Colon (tissue), 2 donors: ENCODE measurements around the gene KIAA1755.
"Not testable (repeated sequence)": the region's sequence is repeated elsewhere in the genome, so short reads cannot be mapped to it uniquely, and the experiment has no call there.

Experiments
- FAIRE-seq: peaks from 2 replicates; lab custom pipeline; 2012; peaks lifted over from hg19 to GRCh38; lab: Jason Lieb, UNC
- donor health status: control.
- donor health status: control.

KIAA1755 gene

GRCh38 chr20:38266426-38266825 lies 5.9 kb upstream of the KIAA1755 start:
- no peak for FAIRE-seq

- no peak for FAIRE-seq
These were observed 2.4 kb upstream of the KIAA1755 start for GRCh38 chr20:38262931-38263330.

GRCh38 chr20:38261054-38261390 lies 487 bp upstream of the KIAA1755 start:
- FAIRE-seq: no peak

GRCh38 chr20:38260025-38260377 lies 534 bp downstream of the KIAA1755 start:
- no peak for FAIRE-seq

GRCh38 chr20:38258545-38259215 lies 1.9 kb downstream of the KIAA1755 start:
- no peak for FAIRE-seq

- FAIRE-seq: no peak
These were observed 3.6 kb downstream of the KIAA1755 start for GRCh38 chr20:38256966-38257365.

GRCh38 chr20:38256021-38256420 lies 4.5 kb downstream of the KIAA1755 start:
- FAIRE-seq: no peak

- no peak for FAIRE-seq
These were observed 5.1 kb downstream of the KIAA1755 start for GRCh38 chr20:38255393-38255792.

- FAIRE-seq: not testable (repeated sequence)
These were observed 5.9 kb downstream of the KIAA1755 start for GRCh38 chr20:38254621-38255020.

- no peak for FAIRE-seq
These were observed 7.0 kb downstream of the KIAA1755 start for GRCh38 chr20:38253571-38253970.

- FAIRE-seq: no peak
These were observed 7.9 kb downstream of the KIAA1755 start for GRCh38 chr20:38252292-38253288.

- not testable (repeated sequence) for FAIRE-seq
These were observed 9.1 kb downstream of the KIAA1755 start for GRCh38 chr20:38251441-38251840.

GRCh38 chr20:38250609-38251008 lies 9.9 kb downstream of the KIAA1755 start:
- no peak for FAIRE-seq

GRCh38 chr20:38249536-38250310 lies 10.8 kb downstream of the KIAA1755 start:
- FAIRE-seq: no peak

GRCh38 chr20:38248133-38248532 lies 12.4 kb downstream of the KIAA1755 start:
- FAIRE-seq: no peak

- not testable (repeated sequence) for FAIRE-seq
These were observed 12.8 kb downstream of the KIAA1755 start for GRCh38 chr20:38247725-38248124.

GRCh38 chr20:38247166-38247509 lies 13.4 kb downstream of the KIAA1755 start:
- FAIRE-seq: no peak

GRCh38 chr20:38246357-38247165 lies 14.0 kb downstream of the KIAA1755 start:
- FAIRE-seq: no peak

- no peak for FAIRE-seq
These were observed 14.8 kb downstream of the KIAA1755 start for GRCh38 chr20:38245753-38246152.

- no peak for FAIRE-seq
These were observed 16.9 kb downstream of the KIAA1755 start for GRCh38 chr20:38243709-38244020.

GRCh38 chr20:38242848-38243708 lies 17.5 kb downstream of the KIAA1755 start:
- no peak for FAIRE-seq
